ENCODE measurements around the gene USP35.
"Not testable (repeated sequence)": the region's sequence is repeated elsewhere in the genome, so short reads cannot be mapped to it uniquely, and the experiment has no call there.

Gene USP35

DNA sequence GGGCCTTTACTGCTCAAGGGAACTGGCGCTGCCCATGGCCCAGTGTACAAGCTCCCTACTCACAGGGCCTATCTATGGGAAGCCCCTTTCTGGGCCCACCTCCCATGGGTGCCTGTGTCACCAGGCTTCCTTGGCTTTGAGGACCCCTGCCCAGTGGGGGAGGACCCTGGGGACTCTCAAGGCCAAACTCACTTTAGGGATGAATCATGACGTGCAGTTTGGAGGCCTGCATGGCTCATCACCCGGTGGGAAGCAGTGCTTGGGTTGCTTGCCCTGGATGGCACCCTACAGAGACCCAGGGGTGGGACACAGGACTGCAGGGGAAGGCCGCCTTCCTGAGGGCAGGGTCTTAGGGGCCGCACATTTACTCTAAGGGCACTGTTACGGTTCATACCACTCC is 16.8 kb upstream of the USP35 start:
- no peak for TF ChIP-seq CTCF (conservative IDR thresholded peaks at IDR 0.05)
- H3K27ac ChIP-seq = no peak overlapping the region

- not testable (repeated sequence) for H3K27ac ChIP-seq
Observed at GRCh38 chr11:78175862-78176261, 12.9 kb upstream of the USP35 start.

GRCh38 chr11:78176605-78177141 is 12.0 kb upstream of the USP35 start:
- no peak for TF ChIP-seq CTCF (conservative IDR thresholded peaks at IDR 0.05)
- no peak overlapping the region for H3K27ac ChIP-seq

- no peak overlapping the region for H3K27ac ChIP-seq
- TF ChIP-seq CTCF (conservative IDR thresholded peaks at IDR 0.05) = no peak
Observed at GRCh38 chr11:78177216-78177615, 11.5 kb upstream of the USP35 start.

GRCh38 chr11:78179459-78180071 is 9.2 kb upstream of the USP35 start:
- no peak for TF ChIP-seq CTCF (conservative IDR thresholded peaks at IDR 0.05)
- H3K27ac ChIP-seq = no peak overlapping the region

- no peak overlapping the region for H3K27ac ChIP-seq
- no peak for TF ChIP-seq CTCF (conservative IDR thresholded peaks at IDR 0.05)
Observed at GRCh38 chr11:78180751-78181150, 8.0 kb upstream of the USP35 start.

GRCh38 chr11:78181185-78181584 is 7.5 kb upstream of the USP35 start:
- H3K27ac ChIP-seq = no peak overlapping the region
- no peak for TF ChIP-seq CTCF (conservative IDR thresholded peaks at IDR 0.05)

All from VCaP (cell line).